Tibial nerve (tissue), 4 donors: ENCODE data around the gene VDAC1. TPM values are rescaled to one million over a fixed set of nuclear protein-coding genes. Genes with fewer than 3 reads are reported as not detected.

Experiments
- DNase-seq, 2 donors: peaks; one replicate each; pipeline ENCODE4 v3.0.0-alpha.2; 2019; ENCODE audit warnings: low spot score in 2 of 2
- H3K27ac ChIP-seq, 4 donors: fragments of 200-600 bp; sonication (generic) in 3 of 4; one replicate each; pipeline ENCODE4 v1.5.1; 2017 to 2019; ENCODE audit warnings: mild to moderate bottlenecking in 1 of 4
- H3K27me3 ChIP-seq, 2 donors: fragments of 200-600 bp; sonication (generic) in 1 of 2; one replicate each; pipeline versions ENCODE4 v1.5.1 to v1.6.0; 2017 to 2019
- H3K36me3 ChIP-seq, 3 donors: fragments of 200-600 bp; sonication (generic); one replicate each; pipeline ENCODE4 v1.5.1; 2018 to 2019
- H3K4me1 ChIP-seq, 4 donors: fragments of 200-600 bp; sonication (generic) in 3 of 4; one replicate each; pipeline ENCODE4 v1.5.1; 2017 to 2019
- H3K4me3 ChIP-seq, 4 donors: fragments of 200-600 bp; sonication (generic) in 3 of 4; one replicate each; pipeline ENCODE4 v1.5.1; 2017 to 2019; ENCODE audit warnings: mild to moderate bottlenecking in 1 of 4, moderate library complexity in 1 of 4
- H3K9me3 ChIP-seq, 4 donors: fragments of 200-600 bp; sonication (generic) in 3 of 4; one replicate each; pipeline ENCODE4 v1.5.1; 2017 to 2019
- EP300 ChIP-seq, 2 donors: sonication (generic); formaldehyde crosslinking; IDR thresholded peaks; one replicate each; pipeline ENCODE4 v1.6.1; 2017; ENCODE audit warnings: antibody characterized with exemption in 2 of 2, mild to moderate bottlenecking in 1 of 2
- POLR2A ChIP-seq, 2 donors: fragments of 450-650 bp; IDR thresholded peaks; one replicate each; pipeline ENCODE4 v1.6.1; 2017; ENCODE audit warnings: antibody characterized with exemption in 2 of 2, mild to moderate bottlenecking in 2 of 2, moderate library complexity in 2 of 2
- WGBS, 2 donors: methylation state at CpG; one replicate each; pipeline ENCODE4 v1.1.5; 2018; 5-methylcytosine and 5-hydroxymethylcytosine counted together
- total RNA-seq, 4 donors: library from RNA; depleted of rRNA; stranded (reverse); fragments of >200 nt; gene quantifications; one replicate each; pipeline ENCODE4 v1.1.0, GENCODE V29; 2016
- TF ChIP-seq, protein P1 (sequence below), 5 experiments: fragments of 200-600 bp in 3 of 5; fragments of 450-650 bp in 2 of 5; sonication (generic) in 3 of 5; IDR thresholded peaks; one replicate each; pipeline ENCODE4 v1.5.1; 2016 to 2019; ENCODE audit warnings: antibody characterized with exemption in 5 of 5, mild to moderate bottlenecking in 3 of 5, moderate library complexity in 2 of 5

Gene VDAC1
- total RNA-seq, 4 donors from 2014 or later: 64.7 to 103 (median 71.9) TPM

DNA sequence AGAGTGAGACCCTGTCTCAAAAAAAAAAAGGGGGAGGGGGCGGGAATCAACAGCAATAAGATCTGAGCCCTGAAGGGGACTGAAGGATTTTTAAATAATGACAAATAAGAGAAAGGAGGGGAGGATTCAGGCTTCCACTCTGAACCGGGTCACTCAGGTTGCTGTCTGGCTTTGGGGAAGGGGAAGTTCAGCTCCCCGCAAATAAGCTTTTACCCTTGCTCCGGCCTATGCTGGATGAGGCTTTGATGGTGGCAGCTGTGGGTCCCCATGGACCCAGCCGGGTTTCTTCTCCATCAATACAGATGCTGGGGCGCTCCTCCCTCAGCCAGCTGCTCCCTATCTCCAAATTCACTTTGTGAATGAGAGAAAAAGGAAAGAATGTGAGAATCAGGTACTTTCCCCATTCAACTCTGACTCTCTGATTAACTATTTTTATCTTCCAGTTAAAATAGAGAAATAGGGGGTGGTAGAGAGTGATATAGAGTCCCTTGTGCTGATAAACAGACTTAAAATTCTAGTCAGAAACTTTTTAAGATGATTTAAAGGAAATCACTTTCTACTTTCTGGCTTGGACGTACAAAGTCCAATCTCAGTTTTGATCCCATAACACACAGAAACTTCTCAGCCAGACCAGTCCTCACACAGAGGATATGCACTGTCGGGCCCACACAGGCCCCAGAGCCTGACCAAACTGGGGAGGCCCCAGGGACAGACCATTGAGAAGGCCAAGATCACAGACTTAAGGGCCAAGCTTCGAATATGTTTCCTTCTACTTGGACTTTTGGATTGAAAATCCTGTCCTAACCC is 76.0 kb downstream of the VDAC1 start:
- H3K27ac ChIP-seq: no peak overlapping the region
- H3K4me1 ChIP-seq: peaks cover 0 to 18% (median 2%) of the 10 kb centered on the region in 4 donors
- H3K27me3 ChIP-seq: no peaks in the 10 kb centered on the region
- DNase-seq: no peak
- H3K9me3 ChIP-seq: no peaks in the 10 kb centered on the region
- 79 to 85% methylated on average over 9 of the region's 9 CpGs for WGBS, 2 donors
- no peaks in the 10 kb centered on the region for H3K36me3 ChIP-seq
- TF ChIP-seq EP300 (IDR thresholded peaks at IDR 0.05): no peak
- TF ChIP-seq, protein P1, sequence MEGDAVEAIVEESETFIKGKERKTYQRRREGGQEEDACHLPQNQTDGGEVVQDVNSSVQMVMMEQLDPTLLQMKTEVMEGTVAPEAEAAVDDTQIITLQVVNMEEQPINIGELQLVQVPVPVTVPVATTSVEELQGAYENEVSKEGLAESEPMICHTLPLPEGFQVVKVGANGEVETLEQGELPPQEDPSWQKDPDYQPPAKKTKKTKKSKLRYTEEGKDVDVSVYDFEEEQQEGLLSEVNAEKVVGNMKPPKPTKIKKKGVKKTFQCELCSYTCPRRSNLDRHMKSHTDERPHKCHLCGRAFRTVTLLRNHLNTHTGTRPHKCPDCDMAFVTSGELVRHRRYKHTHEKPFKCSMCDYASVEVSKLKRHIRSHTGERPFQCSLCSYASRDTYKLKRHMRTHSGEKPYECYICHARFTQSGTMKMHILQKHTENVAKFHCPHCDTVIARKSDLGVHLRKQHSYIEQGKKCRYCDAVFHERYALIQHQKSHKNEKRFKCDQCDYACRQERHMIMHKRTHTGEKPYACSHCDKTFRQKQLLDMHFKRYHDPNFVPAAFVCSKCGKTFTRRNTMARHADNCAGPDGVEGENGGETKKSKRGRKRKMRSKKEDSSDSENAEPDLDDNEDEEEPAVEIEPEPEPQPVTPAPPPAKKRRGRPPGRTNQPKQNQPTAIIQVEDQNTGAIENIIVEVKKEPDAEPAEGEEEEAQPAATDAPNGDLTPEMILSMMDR (IDR thresholded peaks at IDR 0.05): no peak
- TF ChIP-seq POLR2A (IDR thresholded peaks at IDR 0.05): no peak
- no peak overlapping the region for H3K4me3 ChIP-seq

- H3K36me3 ChIP-seq: no peaks in the 10 kb centered on the region
- TF ChIP-seq, protein P1 (IDR thresholded peaks at IDR 0.05): no peak
- TF ChIP-seq POLR2A (IDR thresholded peaks at IDR 0.05): no peak
- TF ChIP-seq EP300 (IDR thresholded peaks at IDR 0.05): no peak
- H3K27me3 ChIP-seq: no peaks in the 10 kb centered on the region
- peaks cover 0 to 10% (median 0%) of the 10 kb centered on the region in 4 donors for H3K4me1 ChIP-seq
- WGBS, 2 donors: 74 to 75% methylated on average over 13 of the region's 13 CpGs
- H3K9me3 ChIP-seq: no peaks in the 10 kb centered on the region
- H3K4me3 ChIP-seq: no peak overlapping the region
- no peak overlapping the region for H3K27ac ChIP-seq
- no peak for DNase-seq
These were observed 77.2 kb downstream of the VDAC1 start for GRCh38 chr5:133927300-133928180.

GRCh38 chr5:133926489-133927299 is 78.1 kb downstream of the VDAC1 start:
- TF ChIP-seq POLR2A (IDR thresholded peaks at IDR 0.05) (no peak), EP300 (IDR thresholded peaks at IDR 0.05) (no peak)
- TF ChIP-seq, protein P1 (IDR thresholded peaks at IDR 0.05): no peak
- 75 to 83% methylated on average over 16 to 17 of the region's 17 CpGs for WGBS, 2 donors

GRCh38 chr5:133925866-133926488 is 78.8 kb downstream of the VDAC1 start:
- Histone ChIP-seq H3K27ac (no peak overlapping the region), H3K4me1 (peaks cover 0 to 10% (median 0%) of the 10 kb centered on the region in 4 donors), H3K27me3 (no peaks in the 10 kb centered on the region), H3K4me3 (no peak overlapping the region), H3K36me3 (no peaks in the 10 kb centered on the region), H3K9me3 (no peaks in the 10 kb centered on the region)
- DNase-seq: no peak
- TF ChIP-seq POLR2A (IDR thresholded peaks at IDR 0.05) (no peak), EP300 (IDR thresholded peaks at IDR 0.05) (no peak)
- TF ChIP-seq, protein P1 (IDR thresholded peaks at IDR 0.05): no peak
- WGBS, 2 donors: 75 to 80% methylated on average over 12 of the region's 12 CpGs

More at GRCh38 chr5:133926489-133927299, 78.1 kb downstream of the VDAC1 start:
- DNase-seq: no peak
- H3K9me3 ChIP-seq: no peaks in the 10 kb centered on the region
- no peaks in the 10 kb centered on the region for H3K27me3 ChIP-seq
- no peaks in the 10 kb centered on the region for H3K36me3 ChIP-seq
- H3K4me3 ChIP-seq: no peak overlapping the region
- H3K27ac ChIP-seq: no peak overlapping the region
- H3K4me1 ChIP-seq: peaks cover 0 to 10% (median 0%) of the 10 kb centered on the region in 4 donors
